Measurements from ENCODE around the gene FA2H. TPM values are rescaled to one million over a fixed set of nuclear protein-coding genes. Genes with fewer than 3 reads are reported as not detected.

Gene FA2H
- total RNA-seq, 1 experiment from 2014 or later, result not detected

DNA sequence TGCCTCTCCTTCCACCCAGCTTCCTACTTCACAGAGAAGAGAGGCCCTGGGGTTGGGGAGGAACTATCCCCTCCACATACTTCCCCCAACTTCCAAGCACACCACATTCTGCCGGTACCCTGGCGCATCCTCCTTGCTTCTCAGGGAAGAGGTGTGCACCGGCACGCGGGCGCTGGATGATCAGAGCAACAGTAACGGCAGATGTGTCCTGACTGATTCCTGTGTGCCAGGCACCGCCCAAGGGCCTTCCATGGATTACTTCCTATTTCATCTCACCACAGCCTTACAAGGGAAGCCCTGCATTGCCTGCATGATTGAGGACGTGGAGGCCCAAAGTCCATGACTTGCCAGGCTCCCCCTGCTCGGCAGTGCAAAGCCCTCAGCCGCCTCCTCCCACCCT is 52.9 kb downstream of the FA2H start:
- no peak for DNase-seq
- Histone ChIP-seq H3K9me3 (no peaks in the 10 kb centered on the region), H3K36me3 (no peaks in the 10 kb centered on the region), H3K27me3 (no peaks in the 10 kb centered on the region), H3K4me3 (no peak overlapping the region)

- no peak for DNase-seq
These were observed 54.0 kb downstream of the FA2H start for GRCh38 chr16:74720579-74720978.

GRCh38 chr16:74718741-74719610 is 55.6 kb downstream of the FA2H start:
- DNase-seq, result no peak
- Histone ChIP-seq H3K36me3 (no peaks in the 10 kb centered on the region), H3K9me3 (no peaks in the 10 kb centered on the region), H3K27me3 (no peaks in the 10 kb centered on the region), H3K4me3 (no peak overlapping the region)

More at GRCh38 chr16:74720579-74720978, 54.0 kb downstream of the FA2H start:
- Histone ChIP-seq H3K9me3 (no peaks in the 10 kb centered on the region), H3K36me3 (no peaks in the 10 kb centered on the region), H3K4me3 (no peak overlapping the region), H3K27me3 (no peaks in the 10 kb centered on the region)

DNA sequence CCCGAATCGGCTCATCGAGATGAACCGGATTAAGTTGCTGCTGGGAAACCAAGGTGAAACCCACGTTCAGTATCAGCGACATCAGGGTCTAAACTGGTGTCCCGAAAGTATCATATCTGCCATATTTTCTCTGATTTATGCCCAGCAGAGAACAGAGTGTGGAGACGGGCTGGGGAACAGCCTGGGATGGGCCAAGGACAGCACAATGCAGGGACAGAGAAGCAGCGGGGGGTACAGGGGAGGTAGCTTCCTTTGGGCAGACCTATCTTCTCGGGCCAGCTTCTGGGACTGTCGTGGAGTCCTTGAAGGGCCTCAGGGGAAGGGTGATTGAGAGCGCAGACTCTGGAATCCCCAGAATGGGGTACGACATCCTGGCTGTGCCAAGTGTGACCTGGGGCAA is 56.5 kb downstream of the FA2H start:
- Histone ChIP-seq H3K9me3 (no peaks in the 10 kb centered on the region), H3K27me3 (no peaks in the 10 kb centered on the region), H3K36me3 (no peaks in the 10 kb centered on the region), H3K4me3 (no peak overlapping the region)
- DNase-seq, result no peak

GRCh38 chr16:74717367-74717766 is 57.3 kb downstream of the FA2H start:
- no peak overlapping the region for H3K4me3 ChIP-seq
- no peaks in the 10 kb centered on the region for H3K9me3 ChIP-seq
- H3K27me3 ChIP-seq, result no peaks in the 10 kb centered on the region
- H3K36me3 ChIP-seq, result no peaks in the 10 kb centered on the region
- no peak for DNase-seq

DNA sequence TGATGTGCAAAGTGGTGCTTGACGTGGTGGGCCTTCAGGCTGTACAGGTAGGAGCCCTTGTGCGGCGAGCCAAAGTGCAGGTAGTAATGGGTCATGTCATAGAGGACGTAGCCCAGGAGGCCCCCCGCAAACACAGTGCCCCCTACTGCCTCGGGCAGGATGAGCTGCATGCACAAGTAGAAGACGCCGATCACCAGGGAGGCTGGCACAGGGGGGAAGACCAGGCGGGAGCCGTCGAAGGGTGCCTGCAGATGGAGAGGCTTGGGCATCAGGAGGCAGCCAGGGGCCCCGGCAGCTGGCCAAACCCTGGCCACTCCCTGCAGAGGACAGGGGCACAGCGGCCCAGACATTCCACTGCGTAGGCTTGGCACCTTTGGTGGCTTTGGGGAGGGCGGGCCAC is 58.3 kb downstream of the FA2H start:
- Histone ChIP-seq H3K4me3 (no peak overlapping the region), H3K9me3 (no peaks in the 10 kb centered on the region), H3K36me3 (no peaks in the 10 kb centered on the region), H3K27me3 (no peaks in the 10 kb centered on the region)
- no peak for DNase-seq

- H3K27me3 ChIP-seq, result no peaks in the 10 kb centered on the region
- no peak for DNase-seq
- H3K36me3 ChIP-seq, result no peaks in the 10 kb centered on the region
- H3K9me3 ChIP-seq, result no peaks in the 10 kb centered on the region
- no peak overlapping the region for H3K4me3 ChIP-seq
These were observed 60.7 kb downstream of the FA2H start for GRCh38 chr16:74713876-74714275.

DNA sequence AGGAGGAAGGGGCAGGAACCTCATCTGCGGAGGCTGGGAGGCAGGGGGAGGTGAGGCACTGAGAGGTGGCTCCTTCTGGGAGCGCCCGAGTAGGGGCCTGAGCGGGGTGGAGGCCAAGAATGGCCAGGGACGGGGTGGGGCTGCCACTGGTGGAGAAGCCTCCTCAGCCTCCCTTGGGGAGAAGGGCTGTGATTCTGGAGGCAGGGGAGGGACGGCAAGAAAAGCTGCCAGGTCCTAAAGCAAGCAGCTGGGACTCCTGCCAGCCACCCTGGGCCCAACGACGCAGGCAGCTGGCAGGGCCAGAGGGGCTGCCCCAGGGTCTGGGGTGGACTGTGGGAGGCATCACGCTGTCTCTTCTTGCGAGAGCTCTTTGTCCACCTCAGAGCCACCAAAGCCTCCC is 61.3 kb downstream of the FA2H start:
- H3K4me3 ChIP-seq, result no peak overlapping the region
- no peak for DNase-seq
- no peaks in the 10 kb centered on the region for H3K27me3 ChIP-seq
- H3K36me3 ChIP-seq, result no peaks in the 10 kb centered on the region
- H3K9me3 ChIP-seq, result no peaks in the 10 kb centered on the region

DNA sequence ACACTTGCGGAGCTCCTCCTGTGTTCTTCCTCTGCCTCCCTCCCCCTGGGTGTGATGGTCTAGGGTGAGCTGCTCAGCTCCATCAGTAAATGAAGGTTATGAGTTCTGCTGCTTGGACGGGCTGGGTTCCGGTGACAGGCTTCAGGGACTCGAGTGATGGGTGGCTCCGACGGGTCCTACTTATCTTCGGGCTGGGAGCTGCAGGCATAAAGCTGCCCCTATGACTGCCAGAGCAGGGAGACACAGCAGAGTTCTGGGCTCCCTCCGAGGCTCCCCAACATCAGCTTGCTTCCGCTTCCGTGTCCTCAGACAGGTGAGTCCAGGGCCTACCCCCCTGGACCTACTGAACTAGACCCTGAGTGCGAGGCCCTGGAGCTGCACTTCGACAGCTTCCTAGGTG is 62.7 kb downstream of the FA2H start:
- no peak for DNase-seq
- Histone ChIP-seq H3K36me3 (no peaks in the 10 kb centered on the region), H3K4me3 (no peak overlapping the region), H3K27me3 (no peaks in the 10 kb centered on the region), H3K9me3 (no peaks in the 10 kb centered on the region)

DNA sequence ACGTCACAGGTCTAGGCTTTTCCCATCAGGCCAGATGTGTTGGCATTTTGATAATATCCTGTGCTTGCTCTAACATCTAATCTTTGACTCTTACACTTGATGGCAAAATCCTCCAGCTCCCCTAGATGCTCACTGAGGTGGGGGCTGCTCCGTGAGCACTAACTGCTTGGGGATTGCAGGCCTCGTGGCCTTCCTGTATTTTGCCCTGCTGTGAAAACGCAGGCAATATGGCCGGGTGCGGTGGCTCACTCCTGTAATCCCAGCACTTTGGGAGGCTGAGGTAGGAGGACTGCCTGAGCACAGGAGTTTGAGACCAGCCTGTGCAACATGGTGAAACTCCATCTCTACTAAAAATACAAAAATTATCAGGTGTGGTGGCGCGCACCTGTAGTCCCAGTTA is 64.2 kb downstream of the FA2H start:
- Histone ChIP-seq H3K9me3 (no peaks in the 10 kb centered on the region), H3K27me3 (no peaks in the 10 kb centered on the region), H3K4me3 (no peak overlapping the region), H3K36me3 (no peaks in the 10 kb centered on the region)
- DNase-seq, result no peak

- no peak overlapping the region for H3K4me3 ChIP-seq
- H3K36me3 ChIP-seq, result no peaks in the 10 kb centered on the region
- H3K9me3 ChIP-seq, result no peaks in the 10 kb centered on the region
- peak; percentile 44 for DNase-seq
- H3K27me3 ChIP-seq, result no peaks in the 10 kb centered on the region
These were observed 65.2 kb downstream of the FA2H start for GRCh38 chr16:74709441-74709877.

DNA sequence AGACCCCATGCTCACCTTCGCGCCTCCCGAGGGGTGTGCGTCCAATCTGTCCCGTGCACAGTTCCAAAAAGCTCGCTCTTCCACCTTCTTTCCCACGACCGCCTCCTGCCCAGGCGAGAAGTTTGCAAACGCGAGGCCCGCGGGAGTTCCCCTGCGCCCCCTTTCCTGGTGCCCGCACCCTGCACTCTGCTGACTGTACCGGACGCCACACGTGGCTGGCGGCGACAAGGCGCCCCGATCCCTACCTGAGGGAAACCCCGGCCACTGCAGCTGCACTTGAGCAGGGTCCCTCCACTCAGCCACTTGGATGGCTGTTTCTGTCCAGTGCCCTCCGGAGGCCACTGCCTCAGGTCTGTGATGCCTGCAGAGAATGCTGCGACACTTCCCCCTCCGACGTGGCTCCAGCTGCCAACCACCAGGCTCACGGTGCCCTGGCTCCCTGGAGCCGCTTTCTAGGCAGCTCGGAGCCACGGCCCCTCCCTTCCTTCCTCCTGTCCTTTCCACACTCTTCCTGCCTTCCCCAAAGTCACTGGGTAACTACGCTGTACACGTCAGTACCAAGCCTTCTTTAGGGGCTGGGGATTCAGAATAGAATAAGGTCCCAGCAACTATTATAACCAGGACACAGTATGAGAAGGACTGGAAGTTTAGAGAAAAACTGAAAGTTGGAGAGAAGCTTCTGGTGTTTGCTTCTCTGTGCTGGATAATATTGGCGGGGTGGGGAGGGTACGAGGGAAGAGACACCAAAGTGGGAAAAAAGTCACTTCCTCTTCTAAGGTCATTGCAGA is 74.0 kb downstream of the FA2H start, which contains the start of gene MLKL:
MLKL (minus strand) TSS at position 425 of the 788 bp plus-strand sequence. CDS start 5,105 bp downstream, outside the sequence.
- H3K36me3 ChIP-seq, result peaks cover 2% of the 10 kb centered on the region; the same call in 1 of the 2 replicates
- peak; percentile 58 for DNase-seq
- H3K4me3 ChIP-seq, result peak within 1 kb of the TSS; percentile 65
- no peaks in the 10 kb centered on the region for H3K27me3 ChIP-seq
- H3K9me3 ChIP-seq, result no peaks in the 10 kb centered on the region

DNA sequence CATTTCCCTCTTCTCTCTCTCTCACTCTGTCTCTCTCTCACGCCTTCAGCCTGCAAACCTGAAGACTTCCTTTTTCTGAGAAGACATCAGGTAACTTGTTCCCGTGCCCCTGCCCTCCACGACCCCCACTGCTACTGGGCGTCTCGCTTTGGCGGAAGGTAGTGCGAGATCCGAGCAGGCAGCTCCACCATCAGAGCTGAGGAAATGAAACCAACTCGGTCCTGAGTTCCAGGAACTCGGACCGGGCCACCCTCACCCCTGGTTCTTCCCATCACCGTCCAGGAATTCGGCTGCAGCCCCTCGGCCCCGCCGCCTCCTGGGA is 74.5 kb downstream of the FA2H start:
- DNase-seq, result peak; percentile 19
- peaks cover 2% of the 10 kb centered on the region; the same call in 1 of the 2 replicates for H3K36me3 ChIP-seq
- H3K27me3 ChIP-seq, result no peaks in the 10 kb centered on the region
- H3K9me3 ChIP-seq, result no peaks in the 10 kb centered on the region
- peak overlapping the region; percentile 65 for H3K4me3 ChIP-seq

- no peak for DNase-seq
- Histone ChIP-seq H3K27me3 (no peaks in the 10 kb centered on the region), H3K4me3 (peak overlapping the region; percentile 65), H3K9me3 (no peaks in the 10 kb centered on the region), H3K36me3 (peaks cover 2% of the 10 kb centered on the region; the same call in 1 of the 2 replicates)
These were observed 75.0 kb downstream of the FA2H start for GRCh38 chr16:74699666-74700065.

DNA sequence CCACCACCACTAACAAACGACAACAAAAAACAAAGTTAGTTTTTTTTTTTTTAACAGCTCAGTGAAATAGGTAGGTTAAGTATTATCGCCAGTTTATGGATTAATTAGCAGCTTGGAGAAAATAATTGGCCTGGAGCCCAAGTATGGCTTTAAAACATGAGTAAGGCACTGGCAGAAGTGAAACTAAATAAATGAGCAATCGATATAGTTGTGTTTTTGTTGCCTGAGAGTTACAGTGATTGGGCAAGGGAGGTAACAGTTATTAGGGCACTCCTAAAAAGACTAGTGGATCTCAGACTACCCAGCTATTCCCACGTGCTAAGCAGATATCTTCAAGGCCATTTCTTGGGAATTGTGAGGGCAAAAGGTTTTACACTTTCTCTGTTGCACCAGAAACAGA is 76.4 kb downstream of the FA2H start:
- peaks cover 2% of the 10 kb centered on the region; the same call in 1 of the 2 replicates for H3K36me3 ChIP-seq
- no peak overlapping the region for H3K4me3 ChIP-seq
- no peaks in the 10 kb centered on the region for H3K9me3 ChIP-seq
- no peak for DNase-seq
- no peaks in the 10 kb centered on the region for H3K27me3 ChIP-seq

GRCh38 chr16:74695450-74696422 is 78.9 kb downstream of the FA2H start:
- H3K4me3 ChIP-seq, result peak overlapping the region; percentile 41
- DNase-seq, result peak; percentile 78
- no peaks in the 10 kb centered on the region for H3K27me3 ChIP-seq
- H3K36me3 ChIP-seq, result peaks cover 2% of the 10 kb centered on the region; the same call in 1 of the 2 replicates
- H3K9me3 ChIP-seq, result no peaks in the 10 kb centered on the region
